Muscle layer of duodenum (tissue), 2 donors: ENCODE measurements around the gene TNIK.
"Not testable (repeated sequence)": the region's sequence is repeated elsewhere in the genome, so short reads cannot be mapped to it uniquely, and the experiment has no call there.

Experiments used
- H3K27ac ChIP-seq: one replicate; pipeline ENCODE4 v1.7.0; 2013; ENCODE audit warnings: mild to moderate bottlenecking, low read length
- H3K27me3 ChIP-seq: one replicate; pipeline ENCODE4 v1.7.0; 2013; ENCODE audit warnings: low read depth, mild to moderate bottlenecking, control low read depth, low read length
- H3K36me3 ChIP-seq, 2 donors: one replicate each; pipeline ENCODE4 v1.7.0; 2013; ENCODE audit warnings: low read length in 2 of 2, control low read depth in 1 of 2, mild to moderate bottlenecking in 1 of 2; ENCODE audit not compliant: insufficient read depth in 2 of 2, control insufficient read depth in 1 of 2
- H3K4me1 ChIP-seq, 2 donors: one replicate each; pipeline ENCODE4 v1.7.0; 2013; ENCODE audit warnings: low read length in 2 of 2, mild to moderate bottlenecking in 2 of 2, control low read depth in 1 of 2, moderate library complexity in 1 of 2; ENCODE audit not compliant: insufficient read depth in 2 of 2, control insufficient read depth in 1 of 2
- H3K4me3 ChIP-seq, 2 donors: one replicate each; pipeline ENCODE4 v1.7.0; 2013; ENCODE audit warnings: low read length in 2 of 2, low read depth in 1 of 2, mild to moderate bottlenecking in 1 of 2
- H3K9me3 ChIP-seq, 2 donors: one replicate each; pipeline ENCODE4 v1.7.0; 2013; ENCODE audit warnings: low read length in 2 of 2, control low read depth in 1 of 2, mild to moderate bottlenecking in 1 of 2; ENCODE audit not compliant: control insufficient read depth in 1 of 2
- donor health status: healthy.

Gene TNIK

DNA sequence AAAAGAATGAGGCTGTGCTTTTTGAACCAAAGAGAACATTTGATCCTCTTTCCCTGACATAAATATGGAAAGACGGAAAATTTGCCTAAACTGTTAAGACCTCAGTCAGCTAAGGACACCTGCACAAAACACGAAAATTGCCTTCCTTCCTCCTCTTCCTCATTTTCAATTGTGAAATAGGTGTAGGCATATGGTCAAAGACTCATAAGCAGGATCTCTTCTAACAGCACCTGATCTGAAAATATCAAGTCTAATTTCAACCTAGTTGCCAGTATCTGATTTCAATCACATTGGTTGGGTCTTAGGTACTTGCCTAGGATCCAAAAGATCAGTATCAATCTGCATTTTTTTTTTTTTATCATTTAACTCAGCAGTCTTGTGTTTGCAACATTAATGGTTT is 218.0 kb downstream of the TNIK start:
- H3K4me3 ChIP-seq: no peak overlapping the region
- no peaks in the 10 kb centered on the region for H3K36me3 ChIP-seq
- H3K27me3 ChIP-seq: no peaks in the 10 kb centered on the region
- H3K4me1 ChIP-seq: no peaks in the 10 kb centered on the region
- no peak overlapping the region for H3K27ac ChIP-seq
- no peaks in the 10 kb centered on the region for H3K9me3 ChIP-seq

DNA sequence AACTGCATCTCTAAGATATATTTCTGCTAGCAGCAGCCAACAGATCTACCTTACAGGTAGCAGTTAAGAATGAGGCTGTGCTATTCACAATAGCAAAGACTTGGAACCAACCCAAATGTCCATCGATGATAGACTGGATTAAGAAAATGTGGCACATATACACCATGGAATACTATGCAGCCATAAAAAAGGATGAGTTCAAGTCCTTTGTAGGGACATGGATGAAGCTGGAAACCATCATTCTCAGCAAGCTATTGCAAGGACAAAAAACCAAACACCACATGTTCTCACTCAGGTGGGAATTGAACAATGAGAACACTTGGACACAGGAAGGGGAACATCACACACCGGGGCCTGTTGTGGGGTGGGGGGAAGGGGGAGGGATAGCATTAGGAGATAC is 218.6 kb downstream of the TNIK start:
- not testable (repeated sequence) for H3K4me3 ChIP-seq, H3K27ac ChIP-seq, H3K4me1 ChIP-seq, H3K36me3 ChIP-seq, H3K27me3 ChIP-seq, H3K9me3 ChIP-seq

DNA sequence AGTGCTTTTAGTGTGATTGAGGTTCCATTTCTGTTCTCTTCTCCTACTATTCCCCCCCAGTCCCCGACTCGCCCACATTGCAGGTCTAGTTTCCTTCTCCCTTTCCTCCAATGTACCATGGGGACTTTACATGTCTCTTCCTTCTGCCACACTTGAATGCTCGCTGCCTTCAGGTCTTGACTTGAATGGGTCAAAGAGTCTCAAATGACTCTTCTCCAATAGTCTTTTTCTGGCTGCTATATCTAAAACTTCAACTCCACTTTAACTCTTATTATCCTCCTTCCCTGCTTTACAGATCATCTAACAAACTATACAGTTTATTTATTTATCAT is 219.7 kb downstream of the TNIK start:
- no peaks in the 10 kb centered on the region for H3K27me3 ChIP-seq
- no peak overlapping the region for H3K4me3 ChIP-seq

DNA sequence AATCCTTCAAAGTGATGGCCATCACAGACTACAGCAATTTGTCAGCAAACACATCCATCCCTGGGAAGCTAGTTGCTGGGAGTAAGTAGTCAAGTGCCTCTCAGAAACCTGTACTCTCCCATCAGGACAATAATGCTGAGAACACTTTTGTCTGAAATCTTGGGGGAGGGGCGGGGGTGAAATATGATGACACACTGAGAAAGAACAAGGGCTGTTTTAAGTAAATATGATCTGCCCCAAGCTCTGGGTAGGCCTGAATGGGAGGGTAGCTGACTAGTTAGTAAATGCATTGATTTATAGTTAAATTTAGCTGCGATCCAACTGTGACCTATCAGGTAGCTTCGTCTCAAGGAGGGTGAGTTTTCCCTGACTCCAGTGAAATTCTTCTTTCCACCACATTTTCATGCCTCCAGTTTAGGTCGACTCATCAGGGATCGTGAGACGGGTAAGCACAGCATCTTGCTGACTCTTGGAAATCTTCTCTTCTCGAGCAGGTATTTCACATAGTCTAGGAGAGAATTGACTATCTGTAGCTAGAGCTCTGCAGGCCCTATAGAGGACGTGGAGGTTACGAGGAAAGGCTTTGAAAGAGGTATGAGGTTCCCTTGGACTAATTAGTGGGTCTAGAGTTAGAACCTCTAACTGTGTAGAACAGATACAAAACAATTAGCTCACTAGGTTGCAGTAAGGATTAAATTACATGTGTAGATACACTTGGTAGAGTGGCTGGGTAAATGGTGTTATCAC is 220.3 kb downstream of the TNIK start:
- no peak overlapping the region for H3K27ac ChIP-seq
- H3K36me3 ChIP-seq: no peaks in the 10 kb centered on the region
- H3K4me3 ChIP-seq: no peak overlapping the region
- peaks cover 0 to 5% of the 10 kb centered on the region in 2 donors for H3K4me1 ChIP-seq
- H3K9me3 ChIP-seq: no peaks in the 10 kb centered on the region
- H3K27me3 ChIP-seq: no peaks in the 10 kb centered on the region

More for the DNA sequence above, 219.7 kb downstream of the TNIK start:
- Histone ChIP-seq H3K9me3 (no peaks in the 10 kb centered on the region), H3K36me3 (no peaks in the 10 kb centered on the region), H3K4me1 (peaks cover 0 to 5% of the 10 kb centered on the region in 2 donors), H3K27ac (no peak overlapping the region)

DNA sequence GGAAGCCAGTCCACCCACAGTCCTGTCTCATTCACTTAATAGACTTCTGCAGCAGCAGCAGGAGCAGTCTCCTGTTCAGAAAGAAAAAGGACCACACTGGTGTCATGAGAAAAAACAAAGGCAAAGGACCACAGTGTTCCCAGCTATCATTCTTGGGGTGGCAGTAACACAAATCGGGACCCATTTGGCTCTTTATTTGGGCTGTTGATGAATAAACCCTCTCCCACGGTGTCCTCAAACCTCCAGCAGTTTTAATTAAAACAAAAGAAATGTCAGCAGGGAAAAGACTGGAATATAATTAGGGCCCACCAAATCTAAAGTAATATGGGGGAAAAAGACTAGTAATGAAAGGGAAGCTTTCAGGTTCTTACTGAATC is 223.2 kb downstream of the TNIK start:
- no peaks in the 10 kb centered on the region for H3K27me3 ChIP-seq
- H3K4me3 ChIP-seq: no peak overlapping the region
- no peak overlapping the region for H3K27ac ChIP-seq

DNA sequence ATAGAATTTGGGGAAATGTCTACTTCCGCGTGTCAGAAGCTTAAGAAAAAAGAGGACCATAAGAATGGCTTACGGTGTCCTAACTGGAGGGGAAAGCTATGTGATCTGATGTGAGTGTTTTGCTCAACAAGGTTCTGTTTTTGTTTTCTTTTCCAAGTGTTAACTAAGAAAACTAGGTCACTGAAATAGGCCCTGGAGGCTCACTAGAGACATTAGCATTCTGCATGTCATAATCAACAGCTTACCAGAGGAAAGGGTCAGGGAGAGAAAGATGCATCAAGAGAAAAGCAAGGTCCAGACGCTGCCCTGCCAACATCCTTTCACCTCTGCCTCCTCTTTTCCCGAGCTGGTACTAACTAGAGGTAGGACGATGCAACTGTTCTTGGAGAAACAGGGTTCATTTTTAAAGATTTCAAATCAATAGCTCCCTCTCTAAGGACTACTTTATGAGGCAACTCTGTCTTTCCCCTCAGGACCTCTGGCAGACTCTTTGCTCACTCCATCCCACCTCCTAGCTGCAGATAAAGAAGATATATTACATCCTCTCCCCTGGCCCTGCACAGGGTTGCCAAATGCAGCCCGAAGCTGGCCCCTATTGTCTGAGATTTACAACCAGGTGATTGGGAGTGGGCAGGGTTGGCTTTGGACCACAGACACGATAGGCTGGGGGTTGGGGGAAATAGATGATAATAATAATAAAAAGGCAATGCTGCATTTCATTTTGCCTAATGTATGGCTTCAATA is 223.8 kb downstream of the TNIK start:
- H3K9me3 ChIP-seq: no peaks in the 10 kb centered on the region
- peaks cover 0 to 5% of the 10 kb centered on the region in 2 donors for H3K4me1 ChIP-seq
- H3K4me3 ChIP-seq: no peak overlapping the region
- no peak overlapping the region for H3K27ac ChIP-seq
- H3K36me3 ChIP-seq: no peaks in the 10 kb centered on the region
- H3K27me3 ChIP-seq: no peaks in the 10 kb centered on the region

More for the DNA sequence above, 223.2 kb downstream of the TNIK start:
- Histone ChIP-seq H3K36me3 (no peaks in the 10 kb centered on the region), H3K9me3 (no peaks in the 10 kb centered on the region), H3K4me1 (peaks cover 0 to 5% of the 10 kb centered on the region in 2 donors)

DNA sequence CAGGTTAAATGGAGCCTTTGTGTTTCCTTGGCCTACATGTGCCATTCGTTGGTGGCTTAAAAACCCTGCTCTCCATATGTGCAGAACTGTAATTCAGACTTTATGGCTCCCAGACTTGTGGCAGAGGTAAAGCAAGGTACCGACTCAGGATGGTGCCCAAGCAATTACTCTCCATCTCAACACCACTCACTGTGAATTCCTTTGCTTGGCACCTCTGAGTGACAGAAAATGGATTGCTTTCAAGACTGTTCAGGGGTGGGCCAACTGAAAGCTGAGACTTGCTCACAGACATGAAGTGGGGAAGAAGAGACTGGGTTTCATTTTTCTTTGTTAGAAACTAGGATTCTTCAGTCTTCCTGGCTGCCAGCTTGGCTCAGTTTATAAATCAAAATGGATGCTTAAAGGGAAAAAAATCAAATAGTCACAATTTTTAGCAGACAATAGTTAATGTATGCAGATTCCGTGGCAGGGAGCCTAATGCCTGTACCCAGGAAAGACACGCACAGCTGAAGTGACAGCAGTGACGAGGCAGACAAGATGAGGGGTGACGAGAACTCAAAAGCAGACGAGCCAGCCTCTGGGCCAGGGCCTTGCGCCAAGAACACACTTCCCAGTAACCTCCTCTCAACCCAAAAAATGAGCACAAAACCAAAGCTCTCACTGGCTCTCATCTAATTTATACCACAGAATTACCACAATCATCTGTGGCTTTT is 225.8 kb downstream of the TNIK start:
- H3K36me3 ChIP-seq: no peaks in the 10 kb centered on the region
- H3K9me3 ChIP-seq: no peaks in the 10 kb centered on the region
- H3K4me1 ChIP-seq: peaks cover 0 to 5% of the 10 kb centered on the region in 2 donors
- H3K27me3 ChIP-seq: no peaks in the 10 kb centered on the region
- H3K27ac ChIP-seq: no peak overlapping the region
- H3K4me3 ChIP-seq: no peak overlapping the region

DNA sequence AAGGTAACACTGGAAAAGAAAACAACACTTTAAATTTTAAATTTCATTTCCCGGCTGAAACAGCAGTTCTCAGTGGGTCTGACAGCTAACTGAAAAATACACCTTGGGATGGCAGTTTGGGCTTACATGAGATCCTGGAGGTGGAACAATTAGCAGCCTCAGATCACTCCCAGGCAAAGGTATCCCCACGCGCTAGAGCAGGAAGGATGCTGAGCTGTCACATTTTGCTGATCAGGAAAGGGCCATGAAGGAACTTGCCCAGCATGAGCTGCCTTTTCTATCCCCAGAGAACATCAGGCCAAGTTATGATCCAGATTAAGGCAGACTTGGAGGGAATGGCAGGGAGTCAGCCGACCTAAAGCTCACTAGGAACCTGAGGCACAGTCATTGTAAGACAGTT is 228.8 kb downstream of the TNIK start:
- H3K27me3 ChIP-seq: no peaks in the 10 kb centered on the region

DNA sequence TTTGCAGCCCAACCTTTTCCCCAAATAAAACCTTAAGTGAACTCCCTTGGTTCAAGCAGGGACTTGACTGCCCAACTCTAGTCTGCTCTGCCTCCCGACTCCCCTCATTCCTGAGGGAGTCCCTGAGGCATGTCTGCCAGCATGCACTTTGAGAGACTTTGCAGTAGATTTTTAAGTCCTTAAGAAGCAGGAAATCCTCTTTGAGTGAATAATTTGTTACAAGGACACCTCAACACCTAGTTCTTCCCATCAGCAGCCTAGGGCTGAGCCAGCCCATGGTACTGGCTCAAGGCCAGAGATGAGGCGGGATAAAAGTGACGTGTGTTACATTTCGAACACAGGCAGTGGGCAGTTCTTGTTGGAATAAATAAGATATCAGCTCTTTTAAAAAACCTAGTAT is 229.3 kb downstream of the TNIK start:
- no peaks in the 10 kb centered on the region for H3K36me3 ChIP-seq
- H3K27ac ChIP-seq: no peak overlapping the region
- H3K4me3 ChIP-seq: no peak overlapping the region
- no peaks in the 10 kb centered on the region for H3K9me3 ChIP-seq
- H3K27me3 ChIP-seq: no peaks in the 10 kb centered on the region
- H3K4me1 ChIP-seq: no peaks in the 10 kb centered on the region

More for the DNA sequence above, 228.8 kb downstream of the TNIK start:
- Histone ChIP-seq H3K4me1 (no peaks in the 10 kb centered on the region), H3K4me3 (no peak overlapping the region), H3K27ac (no peak overlapping the region), H3K9me3 (no peaks in the 10 kb centered on the region), H3K36me3 (no peaks in the 10 kb centered on the region)

DNA sequence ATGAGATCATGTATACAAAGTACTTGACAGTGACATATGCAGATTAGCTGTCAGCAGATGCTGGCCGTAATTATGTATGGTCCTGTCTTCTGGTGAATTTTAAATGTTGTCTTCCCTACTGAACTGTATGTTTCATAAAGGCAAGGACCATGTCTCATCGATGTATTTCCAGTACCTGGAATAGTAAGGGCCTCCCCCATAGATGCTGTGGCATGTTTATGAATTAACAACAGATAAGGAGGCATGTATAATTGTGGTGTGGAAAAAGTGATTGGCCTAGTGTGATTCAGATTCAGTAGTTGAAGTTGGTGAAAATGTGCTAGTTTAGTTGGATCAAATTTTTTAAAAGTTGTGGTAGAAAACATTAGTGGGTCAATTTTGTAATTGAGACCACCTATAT is 231.0 kb downstream of the TNIK start:
- Histone ChIP-seq H3K27me3 (no peaks in the 10 kb centered on the region), H3K4me1 (no peaks in the 10 kb centered on the region), H3K27ac (no peak overlapping the region), H3K36me3 (no peaks in the 10 kb centered on the region), H3K4me3 (no peak overlapping the region), H3K9me3 (no peaks in the 10 kb centered on the region)

DNA sequence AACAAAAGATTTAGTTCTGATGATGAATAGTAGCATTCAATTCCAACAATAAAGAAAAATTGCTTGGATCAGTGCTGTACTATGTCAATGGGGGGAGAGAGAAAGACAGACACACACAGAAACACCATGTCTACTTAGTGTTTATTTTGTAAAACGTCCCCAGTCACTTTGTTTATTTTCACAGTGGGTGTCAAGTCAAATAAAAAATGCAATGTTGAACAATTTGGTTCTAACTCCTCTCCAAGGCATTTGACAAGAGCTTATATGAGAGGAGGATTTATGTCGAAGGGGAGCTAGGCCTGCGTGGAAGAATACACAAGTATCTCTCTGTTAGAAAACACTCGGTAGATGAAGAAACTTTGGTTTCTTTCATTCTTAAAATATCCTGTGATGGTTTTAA is 232.0 kb downstream of the TNIK start:
- H3K4me1 ChIP-seq: no peaks in the 10 kb centered on the region
- no peak overlapping the region for H3K4me3 ChIP-seq
- H3K9me3 ChIP-seq: no peaks in the 10 kb centered on the region
- H3K27ac ChIP-seq: no peak overlapping the region
- H3K27me3 ChIP-seq: no peaks in the 10 kb centered on the region
- no peaks in the 10 kb centered on the region for H3K36me3 ChIP-seq
